Stomach smooth muscle (tissue), 2 donors: Measurements from ENCODE around the gene GAGE13.
"Not testable (repeated sequence)": the region's sequence is repeated elsewhere in the genome, so short reads cannot be mapped to it uniquely, and the experiment has no call there.

Experiments
- H3K27ac ChIP-seq: one replicate; pipeline ENCODE4 v1.7.0; 2013; ENCODE audit warnings: mild to moderate bottlenecking, low read length, inconsistent platforms
- H3K27me3 ChIP-seq, 2 donors: one replicate each; pipeline ENCODE4 v1.7.0; 2013; ENCODE audit warnings: low read length in 2 of 2; ENCODE audit not compliant: insufficient read depth in 2 of 2, control insufficient read depth in 1 of 2
- H3K36me3 ChIP-seq, 2 donors: one replicate each; pipeline ENCODE4 v1.7.0; 2013; ENCODE audit warnings: low read length in 2 of 2; ENCODE audit not compliant: control insufficient read depth in 2 of 2, insufficient read depth in 2 of 2
- H3K4me1 ChIP-seq: one replicate; pipeline ENCODE4 v1.7.0; 2013; ENCODE audit warnings: low read length; ENCODE audit not compliant: control insufficient read depth, insufficient read depth
- H3K4me3 ChIP-seq, 2 donors: one replicate each; pipeline ENCODE4 v1.7.0; 2013; ENCODE audit warnings: low read length in 2 of 2
- H3K9ac ChIP-seq, 2 donors: one replicate each; pipeline ENCODE4 v1.7.0; 2013; ENCODE audit warnings: low read length in 2 of 2, mild to moderate bottlenecking in 1 of 2
- H3K9me3 ChIP-seq, 2 donors: one replicate each; pipeline ENCODE4 v1.7.0; 2013; ENCODE audit warnings: low read length in 2 of 2; ENCODE audit not compliant: control insufficient read depth in 2 of 2
- donor health status: healthy.
- donor health status: Pancreatic carcinoma.

Gene GAGE13, protein sequence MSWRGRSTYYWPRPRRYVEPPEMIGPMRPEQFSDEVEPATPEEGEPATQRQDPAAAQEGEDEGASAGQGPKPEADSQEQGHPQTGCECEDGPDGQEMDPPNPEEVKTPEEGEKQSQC

DNA sequence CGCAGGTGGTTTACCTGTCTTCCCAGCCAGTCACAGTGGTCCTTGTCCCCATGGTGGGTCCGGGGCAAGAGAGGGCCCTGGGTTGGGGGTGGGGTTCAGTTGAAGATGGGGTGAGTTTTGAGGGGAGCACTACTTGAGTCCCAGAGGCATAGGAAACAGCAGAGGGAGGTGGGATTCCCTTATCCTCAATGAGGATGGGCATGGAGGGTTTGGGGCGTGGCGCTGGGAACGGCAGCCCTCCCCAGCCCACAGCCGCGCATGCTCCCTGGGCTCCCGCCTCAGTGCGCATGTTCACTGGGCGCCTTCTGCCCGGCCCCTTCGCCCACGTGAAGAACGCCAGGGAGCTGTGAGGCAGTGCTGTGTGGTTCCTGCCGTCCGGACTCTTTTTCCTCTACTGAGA lies at the start of gene GAGE13:
GAGE13 (plus strand) TSS at position 301 of the 400 bp plus-strand sequence. CDS start 1,156 bp downstream, outside the sequence.
- H3K9ac ChIP-seq, H3K27me3 ChIP-seq, H3K36me3 ChIP-seq, H3K4me3 ChIP-seq, H3K27ac ChIP-seq, H3K9me3 ChIP-seq, H3K4me1 ChIP-seq: not testable (repeated sequence)

DNA sequence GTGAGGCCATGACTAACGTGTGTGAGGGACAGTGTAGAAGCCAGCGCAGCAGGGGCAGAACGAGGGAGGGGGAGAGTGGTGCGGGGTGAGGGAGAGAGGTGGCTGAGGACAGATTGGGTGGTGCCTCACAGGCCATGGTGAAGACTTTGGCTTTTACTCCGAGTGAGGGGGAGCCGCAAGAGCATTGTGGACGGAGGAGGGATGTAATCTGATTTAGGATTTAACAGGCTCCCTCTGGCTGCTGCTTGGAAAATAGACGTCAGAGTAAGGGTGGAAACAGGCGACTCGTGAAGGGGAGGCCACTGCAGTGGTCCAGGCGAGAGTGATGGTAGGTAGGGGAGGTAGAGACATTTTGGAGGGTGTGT lies 48.8 kb upstream of the GAGE13 start:
- no peak overlapping the region for H3K4me3 ChIP-seq
- no peak overlapping the region for H3K27ac ChIP-seq
- H3K9me3 ChIP-seq: no peaks in the 10 kb centered on the region
- H3K27me3 ChIP-seq: peaks cover 0 to 4% of the 10 kb centered on the region in 2 donors
- no peaks in the 10 kb centered on the region for H3K36me3 ChIP-seq
- peak overlapping the region in 1 of 2 donors; percentile 22 for H3K9ac ChIP-seq
- H3K4me1 ChIP-seq: no peaks in the 10 kb centered on the region

DNA sequence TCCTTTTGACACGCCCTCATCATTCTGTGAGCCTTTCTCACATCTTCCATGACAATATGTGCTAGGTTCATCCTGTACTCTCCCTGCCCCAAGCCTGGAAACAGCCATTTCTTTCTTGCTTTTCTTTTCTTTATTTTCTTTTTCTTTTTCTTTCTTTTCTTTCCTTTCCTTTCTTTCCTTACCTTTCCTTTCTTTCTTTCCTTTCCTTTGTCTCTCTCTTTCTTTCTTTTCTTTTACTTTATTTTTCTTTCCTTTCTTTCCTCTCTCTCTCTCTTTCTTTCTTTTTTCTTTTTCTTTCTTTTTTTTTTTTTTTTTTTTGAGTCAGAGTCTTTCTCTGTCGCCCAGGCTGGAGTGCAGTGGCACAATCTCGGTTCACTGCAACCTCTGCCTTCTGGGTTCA lies 47.2 kb upstream of the GAGE13 start:
- H3K36me3 ChIP-seq: no peaks in the 10 kb centered on the region
- H3K4me1 ChIP-seq: no peaks in the 10 kb centered on the region
- H3K27me3 ChIP-seq: peaks cover 0 to 4% of the 10 kb centered on the region in 2 donors

DNA sequence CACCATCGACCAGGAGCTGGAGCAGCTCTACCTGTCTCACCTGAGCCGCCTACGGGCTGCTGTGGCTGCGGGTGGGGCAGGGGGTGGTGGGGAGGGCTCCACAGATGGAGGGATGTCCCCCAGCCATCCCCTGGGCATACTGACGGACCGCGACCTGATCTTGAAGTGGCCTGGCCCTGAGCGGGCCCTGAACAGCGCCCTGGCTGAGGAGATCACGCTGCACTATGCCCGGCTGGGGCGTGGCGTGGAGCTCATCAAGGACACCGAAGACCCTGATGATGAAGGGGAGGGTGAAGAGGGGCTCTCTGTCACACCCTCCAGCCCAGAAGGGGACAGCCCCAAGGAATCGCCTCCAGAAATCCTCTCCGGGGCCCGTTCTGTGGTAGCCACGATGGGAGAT lies 45.2 kb upstream of the GAGE13 start:
- H3K36me3 ChIP-seq: no peaks in the 10 kb centered on the region
- no peak overlapping the region for H3K4me3 ChIP-seq
- no peaks in the 10 kb centered on the region for H3K4me1 ChIP-seq
- no peak overlapping the region for H3K27ac ChIP-seq
- no peak overlapping the region for H3K9ac ChIP-seq
- no peaks in the 10 kb centered on the region for H3K9me3 ChIP-seq
- peaks cover 0 to 4% of the 10 kb centered on the region in 2 donors for H3K27me3 ChIP-seq

More for the DNA sequence above, 47.2 kb upstream of the GAGE13 start:
- Histone ChIP-seq H3K9me3 (no peaks in the 10 kb centered on the region), H3K4me3 (no peak overlapping the region), H3K27ac (no peak overlapping the region), H3K9ac (no peak overlapping the region)

DNA sequence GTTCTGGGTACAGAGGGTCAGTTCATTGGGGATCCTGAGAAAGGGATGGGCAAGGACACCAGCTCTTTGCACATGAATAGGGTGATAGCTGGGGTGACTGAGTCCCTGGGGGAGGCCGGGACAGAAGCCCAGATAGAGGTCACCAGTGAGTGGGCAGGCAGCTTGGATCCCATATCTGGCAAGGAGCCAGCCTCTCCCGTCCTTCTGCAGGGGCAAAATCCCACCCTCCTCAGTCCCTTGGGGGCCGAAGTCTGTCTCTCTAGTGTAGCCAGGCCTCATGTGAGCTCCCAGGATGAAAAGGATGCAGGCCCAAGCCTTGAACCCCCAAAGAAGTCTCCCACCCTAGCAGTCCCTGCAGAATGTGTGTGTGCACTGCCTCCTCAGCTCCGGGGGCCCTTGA lies 44.8 kb upstream of the GAGE13 start:
- Histone ChIP-seq H3K27ac (no peak overlapping the region), H3K9ac (no peak overlapping the region), H3K9me3 (no peaks in the 10 kb centered on the region), H3K27me3 (peaks cover 0 to 4% of the 10 kb centered on the region in 2 donors), H3K4me1 (no peaks in the 10 kb centered on the region), H3K4me3 (no peak overlapping the region), H3K36me3 (no peaks in the 10 kb centered on the region)

DNA sequence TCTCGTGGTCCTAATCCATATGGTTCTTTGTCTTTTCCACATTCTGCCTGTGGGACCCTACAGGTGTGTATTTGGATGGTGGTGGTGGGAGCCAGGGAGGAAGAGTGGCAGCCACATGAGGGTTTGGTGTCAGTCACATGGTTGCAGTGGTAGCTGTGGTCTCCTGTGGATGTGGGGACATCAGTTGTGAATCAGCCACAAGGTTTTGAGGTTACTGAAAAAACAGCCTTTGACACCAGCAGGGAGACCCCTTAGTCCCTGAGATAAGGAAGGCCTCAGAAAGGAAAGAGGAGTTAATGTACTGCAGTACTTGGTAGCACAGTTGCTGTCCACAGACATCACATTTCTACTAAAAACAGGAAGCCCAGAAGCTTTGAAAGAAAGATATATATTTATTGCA lies 43.7 kb upstream of the GAGE13 start:
- Histone ChIP-seq H3K9me3 (no peaks in the 10 kb centered on the region), H3K27ac (no peak overlapping the region), H3K4me1 (peaks cover 5% of the 10 kb centered on the region), H3K4me3 (no peak overlapping the region), H3K9ac (no peak overlapping the region), H3K27me3 (peaks cover 0 to 6% of the 10 kb centered on the region in 2 donors), H3K36me3 (no peaks in the 10 kb centered on the region)

DNA sequence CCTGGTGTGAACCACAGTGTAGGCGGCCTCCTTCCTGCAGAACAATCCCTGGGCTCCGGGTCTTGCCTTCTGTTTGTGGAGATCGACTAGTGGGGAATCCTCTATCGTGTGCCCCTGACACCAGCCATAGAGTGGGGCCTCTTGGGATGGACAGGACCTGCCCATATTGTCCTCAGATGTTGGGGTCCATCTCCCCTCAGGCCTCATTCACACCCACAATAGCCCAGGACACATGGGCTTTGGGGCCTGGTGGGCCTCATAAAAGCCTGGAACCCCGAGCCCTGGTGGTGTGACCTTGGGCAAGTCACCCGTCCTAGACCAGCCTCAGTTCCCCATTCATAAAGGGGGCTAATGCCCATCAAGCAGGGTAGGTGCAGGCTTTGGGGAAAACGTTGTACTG lies 41.2 kb upstream of the GAGE13 start:
- peaks cover 5% of the 10 kb centered on the region for H3K4me1 ChIP-seq

DNA sequence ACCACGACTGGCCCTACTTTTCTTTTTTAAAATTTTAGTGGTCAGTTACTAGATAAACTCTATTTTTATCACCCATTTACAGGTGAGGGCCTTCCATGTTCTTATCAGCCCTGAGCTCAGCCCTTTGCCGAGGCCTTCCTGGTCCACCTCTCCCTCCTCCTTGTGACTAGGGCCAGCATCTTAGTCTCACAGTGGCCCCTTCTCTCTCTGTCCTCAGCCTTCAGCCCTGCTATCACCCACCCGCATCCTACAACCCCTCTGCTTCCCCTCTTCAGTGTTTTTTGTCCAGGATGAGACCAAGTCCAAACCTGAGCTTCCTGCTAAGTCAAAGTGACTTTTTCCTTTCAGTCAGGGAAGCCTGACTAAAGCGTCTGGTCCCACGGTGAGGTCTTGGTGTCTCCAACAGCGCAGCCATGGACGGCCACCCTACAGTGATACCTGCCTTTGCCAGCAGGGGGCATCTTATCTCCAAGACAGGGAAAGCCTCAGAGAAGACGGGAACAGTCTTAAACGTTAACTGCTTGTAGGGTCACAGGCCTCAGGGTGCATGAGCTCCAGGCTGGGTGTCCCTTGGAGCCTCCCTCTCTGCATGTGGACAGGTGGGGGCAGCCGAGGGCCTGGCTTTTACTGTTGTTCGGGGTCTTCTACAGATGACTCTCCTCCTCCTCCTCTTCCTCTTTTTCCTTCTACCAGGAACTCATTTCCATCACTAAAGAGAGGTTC lies 39.6 kb upstream of the GAGE13 start:
- Histone ChIP-seq H3K27ac (no peak overlapping the region), H3K9ac (no peak overlapping the region), H3K27me3 (peaks cover 0 to 2% of the 10 kb centered on the region in 2 donors), H3K9me3 (no peaks in the 10 kb centered on the region), H3K4me3 (no peak overlapping the region), H3K36me3 (no peaks in the 10 kb centered on the region), H3K4me1 (peaks cover 5% of the 10 kb centered on the region)

More for the DNA sequence above, 41.2 kb upstream of the GAGE13 start:
- Histone ChIP-seq H3K9ac (no peak overlapping the region), H3K36me3 (no peaks in the 10 kb centered on the region), H3K9me3 (no peaks in the 10 kb centered on the region), H3K4me3 (no peak overlapping the region), H3K27ac (no peak overlapping the region), H3K27me3 (peaks cover 0 to 6% of the 10 kb centered on the region in 2 donors)

DNA sequence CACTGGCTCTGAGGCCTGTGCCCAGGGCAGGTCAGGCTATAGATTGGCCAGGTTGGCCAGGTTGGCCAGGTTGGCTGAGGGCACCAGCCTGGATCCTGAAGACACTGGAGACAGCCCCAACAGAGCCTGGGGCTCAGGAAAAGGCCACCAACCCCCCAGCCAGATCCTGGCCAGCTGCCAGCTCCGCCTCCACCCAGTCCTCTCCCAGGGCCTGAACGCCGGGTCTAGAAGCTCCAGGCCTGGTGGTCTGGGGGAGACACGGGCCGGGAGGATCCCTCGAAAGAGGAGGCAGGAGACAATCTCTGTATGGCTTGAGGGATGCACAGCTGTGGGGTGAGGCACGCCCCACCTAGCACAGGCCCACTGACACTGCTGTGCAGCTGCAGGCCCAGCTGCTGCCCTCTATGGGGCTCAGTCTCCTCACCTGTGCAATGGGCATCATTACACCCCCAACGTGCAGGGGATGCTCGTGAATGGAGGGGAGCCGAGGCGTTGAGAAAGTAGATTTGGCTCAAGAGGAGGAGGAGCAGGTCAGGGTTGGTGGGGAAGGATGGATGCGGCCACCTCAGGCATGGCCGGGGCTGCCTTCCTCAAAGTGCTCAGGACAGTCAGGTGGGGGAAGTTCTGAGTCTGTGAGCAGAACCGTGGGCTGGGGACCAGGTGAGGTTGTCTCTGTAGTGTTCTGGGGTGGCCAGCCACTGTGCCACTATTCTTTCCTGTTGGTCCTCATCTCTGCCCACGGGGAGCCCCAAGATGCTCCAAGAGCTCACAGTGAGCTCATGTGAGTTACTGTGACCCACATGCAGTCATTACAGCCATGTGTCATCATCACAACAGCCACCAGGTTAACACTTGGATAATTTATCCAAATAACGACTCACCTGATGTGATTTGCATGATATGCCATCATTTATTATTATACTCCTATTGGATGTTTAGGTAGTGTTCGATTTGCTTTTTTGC lies 38.7 kb upstream of the GAGE13 start:
- no peak overlapping the region for H3K9ac ChIP-seq

DNA sequence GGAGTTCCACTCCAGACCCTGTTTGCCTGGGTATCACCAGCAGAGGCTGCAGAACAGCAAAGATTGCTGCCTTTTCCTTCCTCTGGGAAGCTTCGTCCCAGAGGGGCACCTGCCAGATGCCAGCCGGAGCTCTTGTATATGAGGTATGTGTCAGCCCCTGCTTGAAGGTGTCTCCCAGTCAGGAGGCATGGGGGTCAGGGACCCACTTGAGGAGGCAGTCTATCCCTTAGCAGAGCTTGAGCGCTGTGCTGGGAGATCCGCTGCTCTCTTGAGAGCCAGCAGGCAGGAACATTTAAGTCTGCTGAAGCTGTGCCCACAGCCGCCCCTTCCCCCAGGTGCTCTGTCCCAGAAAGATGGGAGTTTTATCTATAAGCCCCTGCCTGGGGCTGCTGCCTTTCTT lies 32.1 kb upstream of the GAGE13 start:
- not testable (repeated sequence) for H3K4me1 ChIP-seq, H3K27me3 ChIP-seq, H3K9ac ChIP-seq, H3K36me3 ChIP-seq, H3K9me3 ChIP-seq, H3K27ac ChIP-seq, H3K4me3 ChIP-seq

More for the DNA sequence above, 38.7 kb upstream of the GAGE13 start:
- Histone ChIP-seq H3K4me3 (no peak overlapping the region), H3K4me1 (peaks cover 5% of the 10 kb centered on the region), H3K27ac (no peak overlapping the region), H3K27me3 (peaks cover 0 to 2% of the 10 kb centered on the region in 2 donors), H3K36me3 (no peaks in the 10 kb centered on the region), H3K9me3 (no peaks in the 10 kb centered on the region)
